Lower leg skin (tissue), 3 donors: ENCODE results near the gene DLG2.

Experiments
- CTCF ChIP-seq, 3 donors: fragments of 450-650 bp; IDR thresholded peaks; one replicate each; pipeline ENCODE4 v1.5.1; 2016; ENCODE audit warnings: antibody characterized with exemption in 3 of 3, mild to moderate bottlenecking in 3 of 3, moderate library complexity in 2 of 3
- POLR2A ChIP-seq, 2 donors: fragments of 450-650 bp; IDR thresholded peaks; one replicate each; pipeline ENCODE4 v1.6.1; 2016 to 2017; ENCODE audit warnings: antibody characterized with exemption in 2 of 2, mild to moderate bottlenecking in 1 of 2, moderate library complexity in 1 of 2

GRCh38 chr11:85109141-85109540, 518.0 kb downstream of the DLG2 start:
- no peak for TF ChIP-seq CTCF (IDR thresholded peaks at IDR 0.05)
- no peak for TF ChIP-seq POLR2A (IDR thresholded peaks at IDR 0.05)
